Progenitor cell of endocrine pancreas (in vitro differentiated cells): ENCODE measurements around the gene YES1. TPM values are rescaled to one million over a fixed set of nuclear protein-coding genes. Genes with fewer than 3 reads are reported as not detected.

ENCODE experiments used
- DNase-seq: peaks from one replicate; pipeline ENCODE4 v3.0.0; 2021; ENCODE audit warnings: low spot score; ENCODE audit not compliant: unreplicated experiment
- H3K27ac Mint-ChIP-seq: 2 replicates; pipeline ENCODE4 v1.8.0; 2021; ENCODE audit warnings: mild to moderate bottlenecking, moderate library complexity, mixed read lengths
- H3K27me3 Mint-ChIP-seq: 2 replicates; pipeline ENCODE4 v1.8.0; 2021; ENCODE audit warnings: mixed read lengths
- H3K36me3 Mint-ChIP-seq: 2 replicates; pipeline ENCODE4 v1.8.0; 2022; ENCODE audit warnings: mixed read lengths; ENCODE audit not compliant: insufficient read depth
- H3K4me1 Mint-ChIP-seq: 2 replicates; pipeline ENCODE4 v1.8.0; 2021; ENCODE audit warnings: low read depth, mixed read lengths
- H3K4me3 Mint-ChIP-seq: 2 replicates; pipeline ENCODE4 v1.8.0; 2021; ENCODE audit warnings: low read depth, mild to moderate bottlenecking, moderate library complexity, mixed read lengths
- H3K9me3 Mint-ChIP-seq: 2 replicates; pipeline ENCODE4 v1.8.0; 2021; ENCODE audit warnings: low read depth, mixed read lengths
- CTCF ChIP-seq: fragments of 200-600 bp; sonication (generic); IDR thresholded peaks from one replicate; pipeline ENCODE4 v1.5.0; 2021; ENCODE audit warnings: antibody characterized with exemption, mild to moderate bottlenecking; ENCODE audit not compliant: unreplicated experiment
- long read RNA-seq: library from polyadenylated mRNA; unstranded; transcript quantifications from one replicate; pipeline ENCODE4 v2.0.0, GENCODE V29; 2020
- total RNA-seq: library from RNA; stranded (reverse); gene quantifications from 2 replicates; pipeline ENCODE4 v1.2.1, GENCODE V29; 2021

YES1 gene
- 55.5 and 58.8 TPM in 2 replicates for total RNA-seq
- long read RNA-seq, full-length matches to known transcripts: 17 of 29 reads
- long read RNA-seq, partial matches to known transcripts: 9 of 29 reads
- long read RNA-seq, other reads (novel, unspliced or antisense): 3 of 29 reads

- Mint-ChIP-seq H3K27me3 (peaks cover 3% of the 10 kb centered on the region), H3K9me3 (no peaks in the 10 kb centered on the region), H3K36me3 (no peaks in the 10 kb centered on the region), H3K4me1 (peaks cover 26% of the 10 kb centered on the region), H3K4me3 (peak within 1 kb of the TSS; percentile 97), H3K27ac (peak within 1 kb of the TSS; percentile 99)
- no peak for TF ChIP-seq CTCF
- peak; percentile 53 for DNase-seq
These were observed at the start of gene YES1 for GRCh38 chr18:811892-812375. YES1 (minus strand) TSS chr18:812242; CDS start chr18:756827, 55,415 bp downstream.

- no peak for DNase-seq
- Mint-ChIP-seq H3K27me3 (peaks cover 7% of the 10 kb centered on the region), H3K4me3 (no peak overlapping the region), H3K27ac (no peak overlapping the region), H3K36me3 (no peaks in the 10 kb centered on the region), H3K9me3 (no peaks in the 10 kb centered on the region), H3K4me1 (no peaks in the 10 kb centered on the region)
- no peak for TF ChIP-seq CTCF
These were observed 45.9 kb upstream of the YES1 start for GRCh38 chr18:857986-858385.

- no peak overlapping the region for H3K27ac Mint-ChIP-seq
- H3K4me1 Mint-ChIP-seq: no peaks in the 10 kb centered on the region
- TF ChIP-seq CTCF: no peak
- no peak for DNase-seq
- H3K27me3 Mint-ChIP-seq: no peaks in the 10 kb centered on the region
- no peak overlapping the region for H3K4me3 Mint-ChIP-seq
- no peaks in the 10 kb centered on the region for H3K36me3 Mint-ChIP-seq
- no peaks in the 10 kb centered on the region for H3K9me3 Mint-ChIP-seq
These were observed 41.4 kb upstream of the YES1 start for GRCh38 chr18:853471-853870.

GRCh38 chr18:850960-851359, 38.9 kb upstream of the YES1 start:
- no peak overlapping the region for H3K27ac Mint-ChIP-seq
- no peaks in the 10 kb centered on the region for H3K36me3 Mint-ChIP-seq
- no peaks in the 10 kb centered on the region for H3K27me3 Mint-ChIP-seq
- H3K4me1 Mint-ChIP-seq: no peaks in the 10 kb centered on the region
- H3K4me3 Mint-ChIP-seq: no peak overlapping the region
- no peak for DNase-seq
- TF ChIP-seq CTCF: no peak
- no peaks in the 10 kb centered on the region for H3K9me3 Mint-ChIP-seq

- Mint-ChIP-seq H3K27me3 (no peaks in the 10 kb centered on the region), H3K9me3 (no peaks in the 10 kb centered on the region), H3K4me1 (no peaks in the 10 kb centered on the region), H3K4me3 (no peak overlapping the region), H3K27ac (no peak overlapping the region), H3K36me3 (no peaks in the 10 kb centered on the region)
- TF ChIP-seq CTCF: no peak
- DNase-seq: no peak
These were observed 37.0 kb upstream of the YES1 start for GRCh38 chr18:849021-849420.
